Progenitor cell of endocrine pancreas (in vitro differentiated cells): ENCODE measurements around the gene AXIN1. TPM values are rescaled to one million over a fixed set of nuclear protein-coding genes. Genes with fewer than 3 reads are reported as not detected.
A peak's percentile ranks its signal among the peaks of the same experiment; 100 is the strongest.
"Not testable (repeated sequence)": the region's sequence is repeated elsewhere in the genome, so short reads cannot be mapped to it uniquely, and the experiment has no call there.

Source experiments
- DNase-seq: peaks from one replicate; pipeline ENCODE4 v3.0.0; 2021; ENCODE audit warnings: low spot score; ENCODE audit not compliant: unreplicated experiment
- H3K27ac Mint-ChIP-seq: 2 replicates; pipeline ENCODE4 v1.8.0; 2021; ENCODE audit warnings: mild to moderate bottlenecking, moderate library complexity, mixed read lengths
- H3K27me3 Mint-ChIP-seq: 2 replicates; pipeline ENCODE4 v1.8.0; 2021; ENCODE audit warnings: mixed read lengths
- H3K36me3 Mint-ChIP-seq: 2 replicates; pipeline ENCODE4 v1.8.0; 2022; ENCODE audit warnings: mixed read lengths; ENCODE audit not compliant: insufficient read depth
- H3K4me1 Mint-ChIP-seq: 2 replicates; pipeline ENCODE4 v1.8.0; 2021; ENCODE audit warnings: low read depth, mixed read lengths
- H3K4me3 Mint-ChIP-seq: 2 replicates; pipeline ENCODE4 v1.8.0; 2021; ENCODE audit warnings: low read depth, mild to moderate bottlenecking, moderate library complexity, mixed read lengths
- H3K9me3 Mint-ChIP-seq: 2 replicates; pipeline ENCODE4 v1.8.0; 2021; ENCODE audit warnings: low read depth, mixed read lengths
- total RNA-seq: library from RNA; stranded (reverse); gene quantifications from 2 replicates; pipeline ENCODE4 v1.2.1, GENCODE V29; 2021
- TF ChIP-seq, protein P1 (sequence below): fragments of 200-600 bp; sonication (generic); IDR thresholded peaks from one replicate; pipeline ENCODE4 v1.5.0; 2021; ENCODE audit warnings: antibody characterized with exemption, mild to moderate bottlenecking; ENCODE audit not compliant: unreplicated experiment

AXIN1 gene
- total RNA-seq, 1 donor from 2014 or later = 34.4 TPM

GRCh38 chr16:340370-341091 lies 12.0 kb downstream of the AXIN1 start:
- no peak for DNase-seq
- H3K9me3 Mint-ChIP-seq = peaks cover 3% of the 10 kb centered on the region
- H3K36me3 Mint-ChIP-seq = peaks cover 22% of the 10 kb centered on the region
- H3K4me3 Mint-ChIP-seq = no peak overlapping the region
- TF ChIP-seq, protein P1, sequence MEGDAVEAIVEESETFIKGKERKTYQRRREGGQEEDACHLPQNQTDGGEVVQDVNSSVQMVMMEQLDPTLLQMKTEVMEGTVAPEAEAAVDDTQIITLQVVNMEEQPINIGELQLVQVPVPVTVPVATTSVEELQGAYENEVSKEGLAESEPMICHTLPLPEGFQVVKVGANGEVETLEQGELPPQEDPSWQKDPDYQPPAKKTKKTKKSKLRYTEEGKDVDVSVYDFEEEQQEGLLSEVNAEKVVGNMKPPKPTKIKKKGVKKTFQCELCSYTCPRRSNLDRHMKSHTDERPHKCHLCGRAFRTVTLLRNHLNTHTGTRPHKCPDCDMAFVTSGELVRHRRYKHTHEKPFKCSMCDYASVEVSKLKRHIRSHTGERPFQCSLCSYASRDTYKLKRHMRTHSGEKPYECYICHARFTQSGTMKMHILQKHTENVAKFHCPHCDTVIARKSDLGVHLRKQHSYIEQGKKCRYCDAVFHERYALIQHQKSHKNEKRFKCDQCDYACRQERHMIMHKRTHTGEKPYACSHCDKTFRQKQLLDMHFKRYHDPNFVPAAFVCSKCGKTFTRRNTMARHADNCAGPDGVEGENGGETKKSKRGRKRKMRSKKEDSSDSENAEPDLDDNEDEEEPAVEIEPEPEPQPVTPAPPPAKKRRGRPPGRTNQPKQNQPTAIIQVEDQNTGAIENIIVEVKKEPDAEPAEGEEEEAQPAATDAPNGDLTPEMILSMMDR = no peak
- H3K27me3 Mint-ChIP-seq = no peaks in the 10 kb centered on the region
- peak overlapping the region; percentile 52 for H3K27ac Mint-ChIP-seq
- H3K4me1 Mint-ChIP-seq = peaks cover 2% of the 10 kb centered on the region

GRCh38 chr16:339680-340079 lies 12.8 kb downstream of the AXIN1 start:
- DNase-seq = no peak
- H3K36me3 Mint-ChIP-seq = peaks cover 16% of the 10 kb centered on the region
- TF ChIP-seq, protein P1 = no peak
- H3K27me3 Mint-ChIP-seq = no peaks in the 10 kb centered on the region
- H3K27ac Mint-ChIP-seq = no peak overlapping the region
- H3K4me3 Mint-ChIP-seq = no peak overlapping the region
- H3K4me1 Mint-ChIP-seq = peaks cover 2% of the 10 kb centered on the region
- peaks cover 3% of the 10 kb centered on the region for H3K9me3 Mint-ChIP-seq

DNA sequence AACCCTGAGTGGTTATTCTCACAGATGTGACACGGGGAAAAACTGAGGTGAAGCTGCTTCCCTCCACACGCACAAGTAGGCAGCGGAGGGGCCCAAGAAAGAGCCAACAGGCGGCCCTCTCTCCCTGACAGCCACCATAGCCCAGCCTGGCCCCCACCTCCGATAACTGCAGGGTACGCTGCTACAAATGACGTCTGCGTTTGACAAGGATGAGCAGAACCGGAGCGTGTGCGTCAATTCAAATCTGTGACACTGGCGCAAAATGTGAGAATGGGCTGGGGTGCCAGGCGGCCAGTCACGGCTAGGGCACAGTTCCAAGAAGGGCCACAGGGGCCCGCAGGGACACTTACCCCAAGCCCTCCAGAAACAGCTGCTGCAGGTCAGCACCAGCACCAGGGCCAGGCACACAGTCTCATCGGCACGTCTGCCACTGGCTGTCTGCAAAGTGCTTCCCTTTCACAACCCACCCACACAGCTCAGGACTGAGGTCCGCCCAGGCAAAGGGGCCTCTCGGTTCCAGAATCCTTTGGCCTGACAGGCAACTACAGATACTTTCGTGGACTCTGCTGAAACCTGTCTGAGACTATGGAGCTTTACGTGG lies 14.4 kb downstream of the AXIN1 start:
- H3K4me3 Mint-ChIP-seq = no peak overlapping the region
- peaks cover 3% of the 10 kb centered on the region for H3K9me3 Mint-ChIP-seq
- peaks cover 2% of the 10 kb centered on the region for H3K4me1 Mint-ChIP-seq
- H3K36me3 Mint-ChIP-seq = peaks cover 14% of the 10 kb centered on the region
- no peak for DNase-seq
- no peak overlapping the region for H3K27ac Mint-ChIP-seq
- H3K27me3 Mint-ChIP-seq = no peaks in the 10 kb centered on the region
- TF ChIP-seq, protein P1 = no peak

- Mint-ChIP-seq H3K4me3 (no peak overlapping the region), H3K4me1 (peaks cover 2% of the 10 kb centered on the region), H3K27ac (no peak overlapping the region), H3K36me3 (peaks cover 9% of the 10 kb centered on the region), H3K9me3 (peaks cover 3% of the 10 kb centered on the region), H3K27me3 (no peaks in the 10 kb centered on the region)
- no peak for DNase-seq
- TF ChIP-seq, protein P1 = no peak
Observed at GRCh38 chr16:337437-337836, 15.1 kb downstream of the AXIN1 start.

- DNase-seq = no peak
- peaks cover 3% of the 10 kb centered on the region for H3K36me3 Mint-ChIP-seq
- H3K9me3 Mint-ChIP-seq = no peaks in the 10 kb centered on the region
- H3K27ac Mint-ChIP-seq = no peak overlapping the region
- no peak overlapping the region for H3K4me3 Mint-ChIP-seq
- H3K4me1 Mint-ChIP-seq = peaks cover 10% of the 10 kb centered on the region
- TF ChIP-seq, protein P1 = no peak
- H3K27me3 Mint-ChIP-seq = no peaks in the 10 kb centered on the region
Observed at GRCh38 chr16:336269-336668, 16.3 kb downstream of the AXIN1 start.

DNA sequence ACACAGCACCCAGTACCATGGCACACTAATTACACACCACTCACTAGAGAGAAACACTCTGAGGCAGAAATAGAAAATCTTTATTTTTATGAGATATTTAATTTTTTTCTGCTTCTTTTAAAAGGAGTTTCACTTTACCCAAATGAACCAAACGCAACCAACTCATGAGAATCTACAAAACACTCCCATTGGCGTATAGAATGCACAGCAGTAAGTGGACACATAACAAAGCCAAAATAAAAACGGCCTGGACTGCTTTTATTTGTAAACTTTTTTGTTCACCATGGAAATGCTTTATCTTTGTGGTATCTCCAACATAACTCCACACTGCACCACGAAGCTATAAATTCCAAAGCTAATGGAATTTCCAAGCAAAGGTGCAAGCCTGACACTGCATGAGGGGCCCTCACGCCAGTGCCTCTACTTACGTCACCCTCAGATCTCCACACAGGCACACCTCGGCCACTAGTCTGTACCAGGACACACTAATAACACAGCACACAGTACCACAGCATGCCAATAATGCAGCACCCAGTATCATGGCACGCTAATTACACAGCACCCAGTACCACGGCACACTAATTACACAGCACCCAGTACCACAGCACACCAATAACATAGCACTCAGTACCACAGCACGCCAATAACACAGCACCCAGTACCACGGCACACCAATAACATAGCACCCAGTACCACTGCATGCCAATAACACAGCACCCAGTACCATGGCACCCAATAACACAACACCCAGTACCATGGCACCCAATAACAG lies 17.5 kb downstream of the AXIN1 start:
- peaks cover 19% of the 10 kb centered on the region for H3K4me1 Mint-ChIP-seq
- H3K27ac Mint-ChIP-seq, H3K27me3 Mint-ChIP-seq, H3K9me3 Mint-ChIP-seq, DNase-seq, H3K36me3 Mint-ChIP-seq, H3K4me3 Mint-ChIP-seq: not testable (repeated sequence)

- H3K9me3 Mint-ChIP-seq, H3K27me3 Mint-ChIP-seq, H3K27ac Mint-ChIP-seq, DNase-seq, H3K36me3 Mint-ChIP-seq, H3K4me3 Mint-ChIP-seq: not testable (repeated sequence)
- peaks cover 17% of the 10 kb centered on the region for H3K4me1 Mint-ChIP-seq
Observed at GRCh38 chr16:334164-334832, 18.2 kb downstream of the AXIN1 start.
